Measurements from ENCODE around the gene ST6GALNAC3.

- no peak for TF ChIP-seq CTCF (IDR thresholded peaks at IDR 0.05; ENCODE audit: poor library complexity)
- TF ChIP-seq EZH2 (IDR thresholded peaks at IDR 0.05; ENCODE audit: borderline replicate concordance) = no peak
- TF ChIP-seq EZH2phosphoT487 (IDR thresholded peaks at IDR 0.05; ENCODE audit: low read depth, severe bottlenecking, unreplicated experiment) = no peak
Measured at GRCh38 chr1:76482272-76482671, 407.7 kb downstream of the ST6GALNAC3 start.

All from hepatocyte (in vitro differentiated cells).